Stomach (tissue), 4 donors: ENCODE results near the gene CDH23.

Experiments
- EP300 ChIP-seq: sonication (generic); formaldehyde crosslinking; IDR thresholded peaks from one replicate; pipeline ENCODE4 v1.6.1; 2017; ENCODE audit warnings: antibody characterized with exemption
- POLR2A ChIP-seq, 4 donors: fragments of 450-650 bp; IDR thresholded peaks; one replicate each; pipeline ENCODE4 v1.6.1; 2016; ENCODE audit warnings: antibody characterized with exemption in 4 of 4, control low read depth in 2 of 4, mild to moderate bottlenecking in 1 of 4, moderate library complexity in 1 of 4
- TF ChIP-seq, protein P1 (sequence below), 7 experiments: fragments of 450-650 bp in 4 of 7; fragments of 200-600 bp in 3 of 7; sonication (generic) in 3 of 7; IDR thresholded peaks; one replicate each; pipeline ENCODE4 v1.5.1; 2016 to 2019; ENCODE audit warnings: antibody characterized with exemption in 7 of 7, control low read depth in 2 of 7, mild to moderate bottlenecking in 1 of 7

DNA sequence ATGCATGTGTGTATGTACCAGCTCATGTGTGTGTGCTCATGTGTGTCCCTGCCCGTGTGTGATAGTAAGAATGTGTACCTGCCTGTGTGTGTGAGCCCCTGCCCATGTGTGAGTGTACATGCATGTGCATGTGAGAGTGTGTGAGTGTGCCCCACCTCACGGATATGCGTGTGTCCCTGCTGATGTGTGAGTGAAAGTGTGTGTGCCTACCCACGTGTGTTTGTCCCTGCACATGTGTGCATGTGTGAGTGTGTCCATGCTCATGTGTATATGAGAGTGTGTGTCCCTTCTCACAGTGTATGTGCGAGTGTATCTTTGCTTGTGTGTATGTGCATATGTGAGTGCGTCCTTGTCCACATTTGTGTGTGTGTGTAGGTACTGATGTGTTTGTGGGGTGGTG, 69.6 kb downstream of the CDH23 start:
- TF ChIP-seq, protein P1, sequence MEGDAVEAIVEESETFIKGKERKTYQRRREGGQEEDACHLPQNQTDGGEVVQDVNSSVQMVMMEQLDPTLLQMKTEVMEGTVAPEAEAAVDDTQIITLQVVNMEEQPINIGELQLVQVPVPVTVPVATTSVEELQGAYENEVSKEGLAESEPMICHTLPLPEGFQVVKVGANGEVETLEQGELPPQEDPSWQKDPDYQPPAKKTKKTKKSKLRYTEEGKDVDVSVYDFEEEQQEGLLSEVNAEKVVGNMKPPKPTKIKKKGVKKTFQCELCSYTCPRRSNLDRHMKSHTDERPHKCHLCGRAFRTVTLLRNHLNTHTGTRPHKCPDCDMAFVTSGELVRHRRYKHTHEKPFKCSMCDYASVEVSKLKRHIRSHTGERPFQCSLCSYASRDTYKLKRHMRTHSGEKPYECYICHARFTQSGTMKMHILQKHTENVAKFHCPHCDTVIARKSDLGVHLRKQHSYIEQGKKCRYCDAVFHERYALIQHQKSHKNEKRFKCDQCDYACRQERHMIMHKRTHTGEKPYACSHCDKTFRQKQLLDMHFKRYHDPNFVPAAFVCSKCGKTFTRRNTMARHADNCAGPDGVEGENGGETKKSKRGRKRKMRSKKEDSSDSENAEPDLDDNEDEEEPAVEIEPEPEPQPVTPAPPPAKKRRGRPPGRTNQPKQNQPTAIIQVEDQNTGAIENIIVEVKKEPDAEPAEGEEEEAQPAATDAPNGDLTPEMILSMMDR (IDR thresholded peaks at IDR 0.05): no peak
- TF ChIP-seq POLR2A (IDR thresholded peaks at IDR 0.05) (no peak), EP300 (no peak)
